Measurements from ENCODE around the gene KLHL17. TPM values are rescaled to one million over a fixed set of nuclear protein-coding genes. Genes with fewer than 3 reads are reported as not detected.
"Not testable (repeated sequence)": the region's sequence is repeated elsewhere in the genome, so short reads cannot be mapped to it uniquely, and the experiment has no call there.

Gene KLHL17
- total RNA-seq, 1 experiment from 2014 or later: 66.9 TPM

- CTCF ChIA-PET: interaction anchor here (0.7 to 3.7 kb wide), 2 partner anchors 9 to 1787 kb away, joined by 3 to 17 read pairs; no protein-coding TSS in a partner anchor
- Mint-ChIP-seq H3K4me1 (peaks cover 5% of the 10 kb centered on the region), H3K9me3 (peaks cover 16% of the 10 kb centered on the region), H3K27me3 (ENCODE audit: low read depth) (peaks cover 92% of the 10 kb centered on the region), H3K36me3 (peaks cover 7% of the 10 kb centered on the region; the same call in 1 of the 2 replicates), H3K27ac (no peak overlapping the region), H3K4me3 (no peak overlapping the region)
- DNase-seq (ENCODE audit: low spot score) (no peak), ATAC-seq (no peak)
- POLR2A ChIA-PET: no interaction called here
- TF ChIP-seq ZNF396 (CRISPR knock-in tag; IDR thresholded peaks at IDR 0.05; ENCODE audit: borderline replicate concordance) (no peak), PREB (CRISPR knock-in tag; IDR thresholded peaks at IDR 0.05; ENCODE audit: borderline replicate concordance) (no peak), ZNF232 (CRISPR knock-in tag; IDR thresholded peaks at IDR 0.05) (no peak)
- TF ChIP-seq, protein P1, sequence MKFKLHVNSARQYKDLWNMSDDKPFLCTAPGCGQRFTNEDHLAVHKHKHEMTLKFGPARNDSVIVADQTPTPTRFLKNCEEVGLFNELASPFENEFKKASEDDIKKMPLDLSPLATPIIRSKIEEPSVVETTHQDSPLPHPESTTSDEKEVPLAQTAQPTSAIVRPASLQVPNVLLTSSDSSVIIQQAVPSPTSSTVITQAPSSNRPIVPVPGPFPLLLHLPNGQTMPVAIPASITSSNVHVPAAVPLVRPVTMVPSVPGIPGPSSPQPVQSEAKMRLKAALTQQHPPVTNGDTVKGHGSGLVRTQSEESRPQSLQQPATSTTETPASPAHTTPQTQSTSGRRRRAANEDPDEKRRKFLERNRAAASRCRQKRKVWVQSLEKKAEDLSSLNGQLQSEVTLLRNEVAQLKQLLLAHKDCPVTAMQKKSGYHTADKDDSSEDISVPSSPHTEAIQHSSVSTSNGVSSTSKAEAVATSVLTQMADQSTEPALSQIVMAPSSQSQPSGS (CRISPR knock-in tag; IDR thresholded peaks at IDR 0.05; ENCODE audit: borderline replicate concordance, low read depth): no peak
These were observed 33.1 kb downstream of the KLHL17 start for GRCh38 chr1:993379-993995.

- H3K4me1 Mint-ChIP-seq; H3K27ac Mint-ChIP-seq; DNase-seq (ENCODE audit: low spot score); POLR2A ChIA-PET; H3K36me3 Mint-ChIP-seq; H3K4me3 Mint-ChIP-seq; H3K9me3 Mint-ChIP-seq; ATAC-seq: not testable (repeated sequence)
- peaks cover 88% of the 10 kb centered on the region for H3K27me3 Mint-ChIP-seq (ENCODE audit: low read depth)
- CTCF ChIA-PET: interaction anchor here (0.9 to 3.7 kb wide), 3 partner anchors 11 to 47 kb away, joined by 3 to 17 read pairs (median 4); no protein-coding TSS in a partner anchor
These were observed 34.2 kb downstream of the KLHL17 start for GRCh38 chr1:994546-994945.

GRCh38 chr1:995665-996633 lies 35.6 kb downstream of the KLHL17 start:
- TF ChIP-seq IRF2 (CRISPR knock-in tag; IDR thresholded peaks at IDR 0.05; ENCODE audit: borderline replicate concordance, low read depth): no peak
- no peak for TF ChIP-seq ZNF281 (CRISPR knock-in tag; IDR thresholded peaks at IDR 0.05)
- TF ChIP-seq ZBTB21 (CRISPR knock-in tag; IDR thresholded peaks at IDR 0.05; ENCODE audit: borderline replicate concordance): no peak
- no peak for TF ChIP-seq NFYB (CRISPR knock-in tag; conservative IDR thresholded peaks at IDR 0.05; ENCODE audit: low read depth)
- TF ChIP-seq, protein P2, sequence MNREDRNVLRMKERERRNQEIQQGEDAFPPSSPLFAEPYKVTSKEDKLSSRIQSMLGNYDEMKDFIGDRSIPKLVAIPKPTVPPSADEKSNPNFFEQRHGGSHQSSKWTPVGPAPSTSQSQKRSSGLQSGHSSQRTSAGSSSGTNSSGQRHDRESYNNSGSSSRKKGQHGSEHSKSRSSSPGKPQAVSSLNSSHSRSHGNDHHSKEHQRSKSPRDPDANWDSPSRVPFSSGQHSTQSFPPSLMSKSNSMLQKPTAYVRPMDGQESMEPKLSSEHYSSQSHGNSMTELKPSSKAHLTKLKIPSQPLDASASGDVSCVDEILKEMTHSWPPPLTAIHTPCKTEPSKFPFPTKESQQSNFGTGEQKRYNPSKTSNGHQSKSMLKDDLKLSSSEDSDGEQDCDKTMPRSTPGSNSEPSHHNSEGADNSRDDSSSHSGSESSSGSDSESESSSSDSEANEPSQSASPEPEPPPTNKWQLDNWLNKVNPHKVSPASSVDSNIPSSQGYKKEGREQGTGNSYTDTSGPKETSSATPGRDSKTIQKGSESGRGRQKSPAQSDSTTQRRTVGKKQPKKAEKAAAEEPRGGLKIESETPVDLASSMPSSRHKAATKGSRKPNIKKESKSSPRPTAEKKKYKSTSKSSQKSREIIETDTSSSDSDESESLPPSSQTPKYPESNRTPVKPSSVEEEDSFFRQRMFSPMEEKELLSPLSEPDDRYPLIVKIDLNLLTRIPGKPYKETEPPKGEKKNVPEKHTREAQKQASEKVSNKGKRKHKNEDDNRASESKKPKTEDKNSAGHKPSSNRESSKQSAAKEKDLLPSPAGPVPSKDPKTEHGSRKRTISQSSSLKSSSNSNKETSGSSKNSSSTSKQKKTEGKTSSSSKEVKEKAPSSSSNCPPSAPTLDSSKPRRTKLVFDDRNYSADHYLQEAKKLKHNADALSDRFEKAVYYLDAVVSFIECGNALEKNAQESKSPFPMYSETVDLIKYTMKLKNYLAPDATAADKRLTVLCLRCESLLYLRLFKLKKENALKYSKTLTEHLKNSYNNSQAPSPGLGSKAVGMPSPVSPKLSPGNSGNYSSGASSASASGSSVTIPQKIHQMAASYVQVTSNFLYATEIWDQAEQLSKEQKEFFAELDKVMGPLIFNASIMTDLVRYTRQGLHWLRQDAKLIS (CRISPR knock-in tag; IDR thresholded peaks at IDR 0.05; ENCODE audit: borderline replicate concordance): no peak
- Mint-ChIP-seq H3K27ac (no peak overlapping the region), H3K27me3 (ENCODE audit: low read depth) (peaks cover 81% of the 10 kb centered on the region), H3K36me3 (peaks cover 7% of the 10 kb centered on the region; the same call in 1 of the 2 replicates), H3K4me1 (peaks cover 5% of the 10 kb centered on the region), H3K4me3 (no peak overlapping the region), H3K9me3 (peaks cover 9% of the 10 kb centered on the region)
- ChIA-PET CTCF (interaction anchor here (1.3 to 3.7 kb wide), 4 partner anchors 12 to 38 kb away, joined by 4 to 23 read pairs (median 15); partner anchors contain the start of gene PERM1), POLR2A (no interaction called here)
- ATAC-seq: no peak
- DNase-seq (ENCODE audit: low spot score): no peak
